Right lobe of liver (tissue), 4 donors: Measurements from ENCODE around the gene IKBKG.

ENCODE experiments used
- POLR2A ChIP-seq: fragments of 450-650 bp; IDR thresholded peaks from one replicate; pipeline ENCODE4 v1.6.1; 2017; ENCODE audit warnings: antibody characterized with exemption, mild to moderate bottlenecking
- TF ChIP-seq, protein P1 (sequence below), 4 donors: fragments of 200-600 bp in 3 of 4; fragments of 450-650 bp in 1 of 4; IDR thresholded peaks; one replicate each; pipeline versions ENCODE4 v1.5.1 to v1.8.0; 2016 to 2022; ENCODE audit warnings: antibody characterized with exemption in 4 of 4, mild to moderate bottlenecking in 2 of 4
- donor health status: DM: no; HTN: no; CAD: no.
- donor health status: DM: no; HTN: no; CAD: no.
- donor health status: DM: no; HTN: yes; CAD: no.

DNA sequence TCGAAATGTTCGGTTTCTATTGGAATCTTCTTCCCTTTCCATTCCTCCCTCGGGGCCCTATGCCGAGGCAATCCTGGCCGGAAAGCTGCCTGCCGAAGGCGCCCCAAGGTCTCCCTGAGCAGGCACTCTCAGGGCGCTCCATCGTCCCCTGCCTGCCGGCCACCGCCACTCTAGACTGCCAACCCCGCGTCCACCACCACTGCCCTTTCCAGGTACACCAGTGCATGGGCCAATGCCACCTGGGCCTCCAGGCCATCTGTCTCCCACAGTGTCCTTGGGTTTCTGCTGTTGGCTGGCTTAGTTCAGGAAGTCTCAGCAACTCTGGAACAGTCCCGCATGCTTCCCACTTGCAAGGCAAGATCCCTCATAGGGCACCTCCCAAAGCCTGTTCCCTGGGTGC lies 52.1 kb downstream of the IKBKG start:
- no peak for TF ChIP-seq POLR2A
- TF ChIP-seq, protein P1, sequence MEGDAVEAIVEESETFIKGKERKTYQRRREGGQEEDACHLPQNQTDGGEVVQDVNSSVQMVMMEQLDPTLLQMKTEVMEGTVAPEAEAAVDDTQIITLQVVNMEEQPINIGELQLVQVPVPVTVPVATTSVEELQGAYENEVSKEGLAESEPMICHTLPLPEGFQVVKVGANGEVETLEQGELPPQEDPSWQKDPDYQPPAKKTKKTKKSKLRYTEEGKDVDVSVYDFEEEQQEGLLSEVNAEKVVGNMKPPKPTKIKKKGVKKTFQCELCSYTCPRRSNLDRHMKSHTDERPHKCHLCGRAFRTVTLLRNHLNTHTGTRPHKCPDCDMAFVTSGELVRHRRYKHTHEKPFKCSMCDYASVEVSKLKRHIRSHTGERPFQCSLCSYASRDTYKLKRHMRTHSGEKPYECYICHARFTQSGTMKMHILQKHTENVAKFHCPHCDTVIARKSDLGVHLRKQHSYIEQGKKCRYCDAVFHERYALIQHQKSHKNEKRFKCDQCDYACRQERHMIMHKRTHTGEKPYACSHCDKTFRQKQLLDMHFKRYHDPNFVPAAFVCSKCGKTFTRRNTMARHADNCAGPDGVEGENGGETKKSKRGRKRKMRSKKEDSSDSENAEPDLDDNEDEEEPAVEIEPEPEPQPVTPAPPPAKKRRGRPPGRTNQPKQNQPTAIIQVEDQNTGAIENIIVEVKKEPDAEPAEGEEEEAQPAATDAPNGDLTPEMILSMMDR (IDR thresholded peaks at IDR 0.05), result no peak
